NCI-H748 (cell line): ENCODE data around the gene ZIC4.

Source experiments
- DNase-seq: peaks from one replicate; lab custom pipeline; 2025; ENCODE audit not compliant: unreplicated experiment; lab: John Stamatoyannopoulos, UW

The ZIC4 gene

GRCh38 chr3:147391781-147392624 is 14.3 kb downstream of the ZIC4 start:
- DNase-seq, result peak; percentile 93

GRCh38 chr3:147390589-147391569 is 15.5 kb downstream of the ZIC4 start:
- DNase-seq, result no peak

GRCh38 chr3:147389717-147390116 is 16.6 kb downstream of the ZIC4 start:
- no peak for DNase-seq

GRCh38 chr3:147388700-147389580 is 17.4 kb downstream of the ZIC4 start:
- DNase-seq, result no peak

GRCh38 chr3:147387885-147388699 is 18.3 kb downstream of the ZIC4 start:
- DNase-seq, result no peak

GRCh38 chr3:147387291-147387884 is 19.0 kb downstream of the ZIC4 start:
- DNase-seq, result no peak

- DNase-seq, result no peak
Observed at GRCh38 chr3:147385059-147386012, 21.0 kb downstream of the ZIC4 start.

GRCh38 chr3:147384210-147385058 is 21.9 kb downstream of the ZIC4 start:
- DNase-seq, result no peak

GRCh38 chr3:147383617-147384016 is 22.7 kb downstream of the ZIC4 start:
- DNase-seq, result no peak

- no peak for DNase-seq
Observed at GRCh38 chr3:147381596-147381995, 24.7 kb downstream of the ZIC4 start.

GRCh38 chr3:147380977-147381376 is 25.4 kb downstream of the ZIC4 start:
- no peak for DNase-seq

GRCh38 chr3:147380387-147380951 is 25.9 kb downstream of the ZIC4 start:
- DNase-seq, result no peak

- DNase-seq, result no peak
Observed at GRCh38 chr3:147379651-147380050, 26.7 kb downstream of the ZIC4 start.

GRCh38 chr3:147377412-147378367 is 28.7 kb downstream of the ZIC4 start:
- DNase-seq, result no peak

GRCh38 chr3:147373301-147373700 is 33.0 kb downstream of the ZIC4 start:
- DNase-seq, result no peak

- DNase-seq, result no peak
Observed at GRCh38 chr3:147372525-147373027, 33.8 kb downstream of the ZIC4 start.
